DMS114 treated with DMSO at 0.1 percent for 48 hours (cell line): ENCODE measurements around the gene SORCS3.

Experiments used
- DNase-seq: peaks from one replicate; lab custom pipeline; 2025; ENCODE audit not compliant: unreplicated experiment; lab: John Stamatoyannopoulos, UW

Gene SORCS3

DNA sequence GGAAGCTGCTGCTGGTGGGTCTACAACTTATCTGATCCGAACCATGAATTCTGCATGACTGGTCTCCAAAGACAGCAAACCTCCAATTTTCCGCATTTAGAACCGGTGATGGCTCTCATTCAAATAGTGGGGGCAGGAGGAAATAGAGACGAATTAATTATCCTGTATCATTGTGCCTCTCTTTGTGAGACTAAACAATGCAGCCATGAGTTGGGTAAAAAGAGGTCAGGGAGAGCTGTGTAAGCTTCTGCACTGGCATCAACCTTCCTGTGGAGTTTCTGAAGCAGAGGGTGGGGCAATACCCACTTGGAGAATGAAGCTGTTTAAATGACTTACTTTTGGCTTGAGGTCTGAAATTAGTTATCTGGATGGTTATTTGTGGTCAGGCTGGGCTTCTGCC is 266.4 kb downstream of the SORCS3 start:
- no peak for DNase-seq

DNA sequence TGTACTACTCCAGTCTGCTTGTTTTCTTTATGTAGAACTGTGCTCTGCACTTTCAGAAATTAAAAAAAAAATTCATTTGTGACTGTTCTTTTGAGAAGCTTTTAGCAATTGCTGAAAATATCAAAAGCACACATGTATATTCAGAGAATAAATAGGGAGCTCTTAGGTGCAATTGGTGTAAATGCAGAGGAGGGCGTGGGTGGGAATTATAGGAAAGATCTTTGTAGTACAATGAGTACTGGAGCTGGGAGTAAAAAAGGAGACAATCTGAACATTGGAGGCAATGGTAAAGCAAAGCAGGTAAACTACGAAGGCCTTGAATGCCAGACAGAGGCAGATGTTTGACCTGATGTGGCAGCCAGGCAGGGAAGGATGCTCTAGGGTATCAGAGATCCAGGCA is 267.5 kb downstream of the SORCS3 start:
- DNase-seq: no peak

DNA sequence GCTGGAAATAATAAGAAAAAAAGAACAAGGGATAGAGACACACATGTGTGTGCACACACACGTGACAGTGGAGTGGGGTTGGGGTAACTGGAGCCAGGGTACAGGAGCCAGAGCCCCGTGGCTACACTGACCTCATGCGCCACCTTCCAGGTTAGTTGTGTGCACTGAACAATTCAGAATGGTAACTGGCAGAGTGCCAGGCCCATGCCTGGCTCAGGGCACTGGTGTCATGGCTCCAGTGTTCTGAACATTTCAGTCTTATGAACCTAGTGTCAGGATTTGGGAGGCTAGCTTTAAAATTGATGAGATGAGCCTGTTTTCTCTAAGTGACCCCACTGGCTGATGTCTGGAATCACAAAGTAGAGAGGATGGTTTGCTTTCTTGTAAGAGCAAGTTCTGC is 269.6 kb downstream of the SORCS3 start:
- DNase-seq: no peak

DNA sequence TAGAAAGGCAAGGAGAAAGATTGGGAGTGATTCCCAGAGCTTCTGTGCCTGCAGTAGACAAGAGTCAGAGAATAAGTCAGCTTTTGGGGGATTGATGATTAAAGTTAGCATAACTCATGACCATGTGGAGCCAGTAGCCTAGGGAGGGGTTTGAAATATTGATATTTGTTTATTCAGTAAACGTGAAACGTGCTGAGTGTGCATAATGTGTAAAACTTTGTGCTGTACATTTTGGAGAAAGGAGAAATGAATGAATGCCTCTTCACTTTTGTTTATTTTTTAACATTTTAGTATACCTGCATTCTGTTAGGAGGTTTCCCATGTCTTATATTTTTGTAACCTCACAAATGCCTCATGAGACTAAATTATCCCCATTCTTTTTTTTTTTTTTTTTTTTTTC is 272.3 kb downstream of the SORCS3 start:
- DNase-seq: no peak

DNA sequence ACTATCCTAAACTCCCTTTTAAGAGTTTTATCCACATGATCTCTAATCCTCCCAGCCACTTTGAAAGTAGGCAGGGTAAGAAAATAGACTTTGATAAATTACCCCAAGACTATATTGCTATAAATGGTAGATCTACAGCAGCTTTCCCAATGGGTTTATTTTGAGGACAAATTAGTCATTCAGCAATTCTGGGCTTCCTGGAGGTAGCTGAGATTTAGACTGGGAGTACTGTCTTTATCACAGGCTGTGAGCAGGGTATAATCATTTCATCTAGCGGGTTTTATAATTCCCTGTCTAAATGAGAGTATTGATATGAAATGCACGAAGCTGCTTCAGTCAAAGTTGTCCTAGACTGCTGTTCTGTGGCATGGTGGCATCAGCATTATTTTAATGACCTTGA is 279.4 kb downstream of the SORCS3 start:
- no peak for DNase-seq

DNA sequence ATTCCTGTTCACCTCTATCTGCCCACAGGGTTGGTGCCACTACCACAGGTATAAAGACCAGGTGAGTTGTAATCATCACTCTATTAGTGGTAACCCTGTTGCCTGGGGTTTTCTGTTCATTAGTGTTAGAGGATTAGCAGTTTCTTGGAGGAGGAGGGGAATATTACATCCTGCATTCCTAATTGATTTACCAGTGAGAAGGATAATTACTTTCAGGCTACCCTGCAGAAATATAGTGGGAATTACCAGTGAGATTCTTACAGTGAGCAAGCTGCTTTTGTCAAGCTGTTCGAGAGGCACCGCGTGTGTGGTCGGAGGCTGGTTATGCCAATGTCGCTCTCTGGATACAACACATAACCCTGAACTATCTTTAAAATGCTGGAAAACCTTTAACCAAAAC is 280.7 kb downstream of the SORCS3 start:
- DNase-seq: no peak

DNA sequence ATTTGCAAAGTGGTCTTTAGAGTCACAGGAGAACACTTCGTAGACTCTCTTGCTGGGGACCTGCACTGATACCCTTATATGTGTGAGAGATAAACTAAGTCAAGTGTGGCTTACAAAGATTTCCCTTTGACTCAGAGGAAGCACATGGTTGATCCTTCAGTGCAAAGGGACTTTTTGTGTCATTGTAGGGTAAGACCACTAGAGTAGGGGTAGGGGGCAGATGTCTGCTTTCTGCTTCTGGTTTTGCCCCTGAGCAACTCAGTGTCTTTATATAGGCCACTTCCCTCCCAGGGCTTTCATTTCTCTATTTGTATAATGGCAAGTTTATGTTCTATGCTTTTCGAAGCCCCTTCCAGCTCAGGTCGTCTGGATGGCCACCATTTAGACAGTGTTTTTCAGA is 281.7 kb downstream of the SORCS3 start:
- no peak for DNase-seq

DNA sequence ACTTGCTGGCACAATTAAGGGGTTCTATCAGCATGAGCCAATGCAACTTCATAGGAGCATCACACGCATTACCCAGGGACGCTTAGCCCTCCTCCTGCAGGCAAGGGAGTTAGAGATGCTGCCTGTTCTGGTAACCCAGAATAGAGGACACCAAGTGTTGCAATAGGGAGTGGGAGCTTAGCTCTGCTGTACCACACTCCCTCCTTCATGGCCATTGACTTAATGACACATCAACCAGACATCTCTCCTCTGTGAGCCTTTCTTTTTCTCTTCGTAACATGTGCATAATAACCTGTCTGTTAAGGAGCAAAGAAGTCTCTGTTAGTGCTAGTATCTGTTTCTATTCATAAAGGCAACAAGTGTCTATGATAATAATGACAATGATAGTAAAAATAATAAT is 282.4 kb downstream of the SORCS3 start:
- no peak for DNase-seq

DNA sequence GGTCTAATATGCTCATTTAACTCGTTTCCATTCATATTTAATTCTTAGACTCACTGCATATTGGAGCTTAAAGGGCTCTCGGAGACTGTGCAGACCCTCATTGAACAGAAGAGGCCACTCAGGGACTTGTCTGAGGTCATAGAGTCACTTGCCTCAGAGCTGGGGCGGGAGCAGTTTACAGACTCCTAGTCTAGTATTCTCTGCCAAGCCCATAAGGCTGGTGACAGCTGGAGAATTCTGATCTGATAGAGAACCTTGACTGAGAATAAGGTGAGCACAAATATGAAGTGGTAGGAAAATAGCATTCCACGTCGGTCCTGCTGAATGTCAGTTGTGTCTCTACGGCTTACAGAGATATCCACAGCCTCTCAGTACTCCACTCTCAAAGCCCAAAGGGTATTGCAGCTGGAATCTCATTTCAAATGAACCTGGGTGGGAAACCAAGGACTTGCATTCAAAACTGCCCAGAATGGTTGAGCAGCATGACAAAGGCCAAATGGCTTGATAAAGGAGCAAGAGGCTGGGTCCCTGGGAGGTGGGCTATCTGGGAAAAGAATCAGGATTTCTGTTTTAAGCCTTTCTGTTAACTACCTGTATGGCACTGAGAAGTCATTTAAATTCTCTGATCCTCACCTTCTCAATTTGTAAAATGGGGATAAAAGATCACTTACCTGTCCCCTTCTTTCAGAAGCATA is 283.2 kb downstream of the SORCS3 start:
- no peak for DNase-seq

DNA sequence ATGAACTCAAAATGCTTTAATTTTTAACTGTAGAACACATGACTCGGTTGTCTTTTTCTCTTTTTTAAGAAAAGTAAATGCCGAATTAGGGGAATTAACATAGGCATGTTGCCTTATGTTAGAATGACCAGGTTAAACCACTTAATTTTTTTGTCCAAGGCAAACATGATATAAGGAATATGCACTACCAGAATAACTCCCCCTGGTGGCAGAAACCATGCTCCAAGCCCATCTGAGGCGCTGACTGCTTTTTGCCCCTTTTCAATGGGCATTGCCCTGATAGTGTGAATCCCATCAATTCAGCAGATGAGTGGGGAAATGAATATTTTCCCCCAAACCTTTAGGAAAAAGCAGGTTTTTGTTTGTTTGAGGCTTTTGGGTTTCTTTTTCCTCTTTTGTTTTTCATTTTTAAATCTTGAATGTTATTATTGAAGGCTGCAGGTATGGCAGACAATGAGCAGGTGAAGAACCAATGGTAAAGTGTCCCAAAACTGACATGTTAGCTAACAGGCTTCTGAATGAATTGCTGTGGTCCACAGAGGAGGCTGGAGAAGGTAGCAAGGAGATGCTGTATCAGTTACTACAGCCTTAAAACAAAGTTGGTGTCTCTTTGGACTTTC is 284.3 kb downstream of the SORCS3 start:
- DNase-seq: peak; percentile 27

DNA sequence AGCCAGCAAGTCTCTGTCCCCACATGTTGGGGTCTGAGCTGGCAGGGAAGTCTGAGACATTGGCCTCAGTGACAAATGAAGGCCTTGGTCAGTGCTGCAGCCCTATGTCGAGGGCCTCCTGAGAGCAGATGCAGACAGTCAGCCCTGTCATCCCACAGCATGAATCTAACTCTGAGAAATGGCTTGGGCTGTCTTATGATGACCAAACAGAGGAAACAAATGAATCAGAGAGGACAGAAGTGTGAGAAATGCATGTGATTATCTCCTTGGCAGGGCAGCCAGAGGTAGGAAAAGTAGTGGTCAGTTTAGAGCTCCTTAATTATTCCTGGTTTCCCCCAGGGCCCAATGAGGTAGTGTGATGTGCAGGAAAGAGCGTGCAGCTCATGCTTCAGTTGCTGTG is 287.6 kb downstream of the SORCS3 start:
- DNase-seq: no peak

DNA sequence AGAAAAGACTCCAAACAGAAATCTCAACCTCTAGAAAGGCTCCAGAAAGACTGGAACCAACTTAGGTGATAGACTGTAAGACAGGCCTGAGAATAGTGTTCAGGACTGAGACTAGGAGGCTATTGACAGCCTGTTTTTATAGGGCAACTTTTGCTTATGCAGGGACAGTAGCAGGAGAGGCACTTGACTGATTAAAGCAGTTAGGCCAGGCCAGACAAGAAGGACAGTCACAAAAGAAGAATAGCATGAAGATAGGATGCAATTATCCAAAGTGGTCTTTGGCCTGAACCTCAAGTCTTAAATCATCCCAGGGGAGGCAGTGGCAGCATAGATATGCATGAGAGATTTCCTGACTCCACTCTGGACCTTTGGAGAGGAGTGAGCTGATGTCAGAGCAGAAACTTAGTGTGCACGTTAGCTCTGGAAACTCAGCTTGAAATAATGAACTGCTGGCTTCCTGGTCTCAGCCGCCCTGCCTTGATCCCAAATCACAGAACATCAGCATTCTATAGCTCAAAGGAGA is 290.6 kb downstream of the SORCS3 start:
- DNase-seq: no peak

DNA sequence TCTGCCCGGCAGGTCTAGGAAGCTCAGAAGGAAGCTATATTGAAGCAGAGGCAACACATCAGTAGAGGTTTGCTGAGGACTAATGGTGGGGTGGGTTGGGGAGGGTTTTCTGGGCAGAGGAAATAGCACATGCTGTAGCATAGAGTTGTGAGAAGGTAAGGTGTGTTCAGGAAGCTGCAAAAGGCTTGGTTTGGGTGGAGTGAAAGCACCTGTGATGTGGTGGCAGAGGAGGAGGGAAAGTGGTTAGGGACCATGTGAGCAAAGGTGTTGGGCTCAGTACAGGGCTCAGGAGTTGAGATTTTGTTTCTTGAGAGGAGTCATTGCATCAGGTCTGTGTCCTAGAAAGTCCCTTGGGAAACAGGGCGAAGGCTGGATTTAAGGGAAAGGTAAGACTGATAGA is 294.6 kb downstream of the SORCS3 start:
- no peak for DNase-seq

DNA sequence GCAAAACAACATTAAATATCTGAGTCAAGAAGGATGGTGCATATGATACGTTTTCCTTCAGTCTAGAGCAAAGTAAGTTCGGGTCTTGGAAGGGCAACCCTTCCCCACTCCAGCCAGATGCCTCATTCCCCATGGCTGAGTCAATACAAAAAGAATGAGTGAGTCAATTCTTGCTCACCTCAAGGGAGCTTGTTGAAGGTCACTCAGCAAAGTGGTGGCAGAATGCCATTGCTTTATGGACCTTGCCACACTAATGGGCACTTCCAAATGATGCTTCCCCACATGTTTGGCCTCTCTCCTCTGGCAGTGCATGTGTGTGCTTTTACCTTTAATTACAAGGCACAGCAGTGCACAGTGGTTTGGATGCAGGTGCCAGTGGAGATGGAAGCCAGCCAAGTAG is 296.5 kb downstream of the SORCS3 start:
- no peak for DNase-seq

DNA sequence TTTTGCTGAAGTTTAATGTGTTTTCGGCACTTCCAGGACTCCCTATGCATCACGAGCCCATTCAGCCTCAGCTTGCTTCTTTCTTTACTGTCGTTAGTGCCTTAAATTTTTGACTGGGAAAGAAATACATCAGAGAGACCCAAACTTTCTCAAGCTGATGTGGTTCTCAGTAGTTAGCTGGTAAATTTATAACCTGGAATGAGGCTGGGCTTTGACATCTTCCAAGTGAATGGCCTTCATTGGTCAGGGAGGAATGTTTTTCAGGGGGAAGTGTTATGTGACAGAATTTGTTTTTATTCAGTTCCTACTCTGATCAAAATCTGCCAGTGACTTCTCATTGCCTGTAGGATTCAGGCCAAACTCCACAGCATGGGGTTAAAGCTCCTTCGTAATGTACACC is 296.9 kb downstream of the SORCS3 start:
- no peak for DNase-seq

DNA sequence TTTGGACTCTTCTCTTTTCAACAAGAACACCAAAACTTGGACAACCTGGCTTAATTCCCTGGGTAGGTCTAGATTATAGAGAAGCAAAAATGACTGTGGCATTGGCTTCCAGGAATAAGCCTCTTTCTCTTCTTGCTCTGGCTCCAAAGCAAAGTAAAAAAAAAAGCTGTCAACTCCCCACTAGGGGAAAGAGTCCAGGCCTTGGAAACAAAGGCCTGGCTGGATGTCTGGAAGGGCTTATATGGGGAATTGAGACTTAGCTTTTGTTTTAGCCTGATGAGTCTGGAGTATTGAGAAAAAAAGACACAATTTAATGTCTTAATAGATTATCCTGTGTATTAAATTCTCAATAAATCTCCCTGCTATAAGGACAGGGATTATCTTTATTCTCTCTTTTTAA is 300.6 kb downstream of the SORCS3 start:
- DNase-seq: no peak

DNA sequence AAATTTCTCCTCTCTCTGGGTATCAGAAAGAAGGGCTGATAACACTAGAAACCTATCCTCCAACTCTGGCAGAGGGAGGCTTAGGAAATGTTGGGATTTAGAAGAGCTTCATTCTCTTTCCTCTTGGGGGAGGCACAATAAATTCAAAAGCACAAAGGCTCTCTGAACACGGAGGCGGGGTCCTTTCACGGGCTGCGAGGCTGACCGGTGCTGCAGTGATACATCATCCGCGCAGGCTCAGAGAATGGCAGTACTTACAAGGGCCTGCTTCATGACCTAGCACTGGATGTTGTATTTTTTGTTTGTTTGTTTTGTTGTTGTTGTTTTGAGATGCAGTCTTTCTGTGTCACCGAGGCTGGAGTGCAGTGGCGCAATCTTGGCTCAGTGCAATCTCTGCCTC is 306.2 kb downstream of the SORCS3 start:
- DNase-seq: no peak

DNA sequence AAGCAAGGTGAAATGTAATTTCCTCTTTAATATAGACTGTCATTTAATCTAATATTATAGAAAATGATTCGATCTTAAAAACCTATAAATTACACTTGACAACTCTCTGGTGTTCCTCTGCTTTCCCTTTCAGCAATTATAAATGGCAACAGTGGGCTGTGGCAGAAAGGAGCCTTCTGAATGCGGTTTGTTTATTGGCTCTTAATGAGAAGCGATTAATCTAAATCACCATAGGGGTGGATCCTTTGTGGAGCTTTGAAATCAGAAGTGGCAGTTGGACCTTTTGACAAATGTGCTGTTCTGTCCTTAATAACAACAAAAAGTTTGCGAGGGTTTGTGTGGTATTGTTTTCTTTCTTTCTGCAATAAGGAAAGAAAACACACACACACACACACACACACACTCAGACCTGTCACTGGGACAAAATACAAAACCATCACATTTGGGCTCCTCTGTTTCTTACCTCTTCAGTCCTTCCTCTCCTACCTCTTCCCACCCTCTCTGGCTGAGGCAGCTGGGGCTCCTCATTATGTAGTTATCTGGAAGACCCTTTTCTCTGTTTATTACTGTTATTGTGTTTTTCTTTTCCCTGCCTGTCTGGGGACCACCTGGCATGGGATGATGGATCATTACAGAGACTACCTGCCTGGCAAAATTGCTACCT is 316.2 kb downstream of the SORCS3 start:
- no peak for DNase-seq

DNA sequence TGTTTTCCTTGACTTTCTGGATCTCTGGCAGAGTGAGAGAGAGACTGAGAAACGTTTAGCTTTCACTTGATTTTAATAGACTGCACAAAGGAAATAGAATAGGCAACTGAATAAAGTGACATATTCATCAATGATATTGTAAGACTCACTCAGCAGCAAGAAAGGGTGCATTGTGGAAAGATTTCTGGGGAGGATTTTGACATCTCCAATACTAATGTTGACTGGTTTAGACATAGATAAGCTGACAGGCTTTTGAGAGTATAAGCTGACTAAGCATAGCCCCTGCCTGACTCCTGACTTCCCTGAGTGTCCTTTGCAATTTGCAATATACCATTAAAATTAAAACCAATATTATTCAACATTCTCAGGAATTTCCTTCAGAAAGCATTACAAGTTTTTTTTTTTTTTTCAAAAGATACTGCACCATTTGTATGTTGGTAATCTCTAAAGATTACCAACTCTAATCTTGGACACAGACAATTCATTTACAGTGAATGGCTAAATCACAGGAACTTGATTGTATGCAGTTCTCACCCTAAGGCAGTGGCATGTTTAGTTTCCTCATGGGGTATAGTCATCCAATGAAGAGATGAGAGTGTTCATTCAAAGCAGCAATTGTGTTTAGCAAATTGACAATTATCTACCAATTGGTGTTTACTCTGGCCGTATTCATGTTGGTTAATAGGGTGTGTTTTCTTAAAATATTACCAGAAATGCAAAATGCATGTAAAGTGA is 325.6 kb downstream of the SORCS3 start:
- DNase-seq: no peak

DNA sequence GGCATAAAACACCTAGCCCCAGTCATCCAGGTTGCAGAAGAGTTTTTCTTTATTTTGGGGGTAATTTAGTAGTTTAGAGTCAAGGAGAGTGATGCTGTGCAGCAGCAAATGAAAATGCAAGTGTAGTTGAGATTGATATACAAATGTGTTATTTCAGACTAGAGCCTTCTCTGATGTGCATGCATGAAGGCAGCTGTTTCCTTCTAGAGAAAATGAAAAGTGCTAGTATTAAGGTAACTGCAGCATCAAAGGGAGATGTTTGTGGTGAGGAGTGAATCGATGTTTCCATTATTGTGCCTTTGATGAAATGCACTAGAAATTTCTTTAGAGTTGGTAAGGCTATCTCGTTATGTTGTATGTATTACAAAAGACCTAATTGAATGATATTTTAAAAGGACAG is 339.3 kb downstream of the SORCS3 start:
- no peak for DNase-seq

DNA sequence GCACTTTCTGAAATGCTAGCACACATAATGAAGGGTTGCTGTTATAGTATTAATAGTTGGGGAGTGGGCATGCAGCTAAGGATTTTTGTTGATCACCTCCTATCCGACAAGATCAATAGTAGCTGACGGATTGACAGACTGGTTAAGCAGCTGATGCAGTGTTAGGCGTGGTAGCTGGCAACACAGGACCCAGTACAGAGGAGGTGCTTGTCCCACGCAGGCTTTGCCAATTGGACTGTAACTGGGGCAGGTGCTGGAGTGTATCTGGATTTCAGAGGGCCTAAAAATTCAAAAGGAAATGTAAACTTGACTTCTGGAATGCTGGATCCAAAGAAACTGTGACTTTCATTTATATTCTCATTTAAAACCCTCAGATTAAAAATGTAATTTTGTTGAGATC is 340.9 kb downstream of the SORCS3 start:
- no peak for DNase-seq

DNA sequence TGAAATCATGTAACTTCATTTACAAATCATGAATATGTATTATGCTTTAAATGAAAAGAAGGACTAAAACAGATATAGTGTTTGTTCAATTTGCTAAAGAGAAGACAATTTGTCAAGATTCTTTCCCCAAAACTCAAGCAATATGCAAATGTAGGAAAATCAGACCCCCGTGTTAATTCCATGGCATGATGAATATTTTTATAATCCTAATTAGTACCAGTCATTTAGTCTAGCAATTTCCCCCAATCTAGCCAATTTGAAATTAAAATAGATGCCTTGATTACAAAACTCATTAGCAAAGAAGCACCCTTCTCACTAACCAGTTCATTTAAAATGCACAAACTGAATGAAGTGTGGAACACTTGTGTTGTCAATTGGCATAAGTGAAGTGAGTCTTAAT is 347.6 kb downstream of the SORCS3 start:
- no peak for DNase-seq
